HepG2 (cell line): Measurements from ENCODE around the gene ACACA. TPM values are rescaled to one million over a fixed set of nuclear protein-coding genes. Genes with fewer than 3 reads are reported as not detected.

Experiments
- CHD4 ChIP-seq: fragments of 200-600 bp; sonication (generic); IDR thresholded peaks from 2 replicates; pipeline ENCODE4 v1.7.0; 2017; ENCODE audit warnings: mild to moderate bottlenecking, low read length, borderline replicate concordance
- CTCF ChIP-seq: sonication (generic); formaldehyde crosslinking; IDR thresholded peaks from 2 replicates; pipeline ENCODE4 v1.5.0; 2020; ENCODE audit warnings: mild to moderate bottlenecking, missing genetic modification reagents, moderate library complexity
- ELF4 ChIP-seq: sonication (generic); formaldehyde crosslinking; IDR thresholded peaks from 2 replicates; pipeline ENCODE4 v1.5.0; 2020; ENCODE audit warnings: missing genetic modification reagents, mild to moderate bottlenecking, moderate library complexity, borderline replicate concordance
- FOSL2 ChIP-seq: sonication (generic); formaldehyde crosslinking; IDR thresholded peaks from 2 replicates; pipeline ENCODE4 v1.4.0; 2020; ENCODE audit warnings: missing genetic modification reagents
- FOXA1 ChIP-seq, 2 experiments: fragments of 450-650 bp in 1 of 2; sonication (generic) in 1 of 2; formaldehyde crosslinking in 1 of 2; IDR thresholded peaks; 2 replicates each; pipeline versions ENCODE4 v1.4.0 to v1.6.1; 2016 to 2020; ENCODE audit warnings: missing genetic modification reagents in 1 of 2
- FOXP4 ChIP-seq: sonication (generic); formaldehyde crosslinking; IDR thresholded peaks from 2 replicates; pipeline ENCODE4 v1.4.0; 2020; ENCODE audit warnings: missing genetic modification reagents
- GATAD1 ChIP-seq: IDR thresholded peaks from 2 replicates; pipeline ENCODE4 v1.6.1; 2016; ENCODE audit warnings: missing genetic modification reagents, missing compliant biosample characterization
- GATAD2A ChIP-seq: IDR thresholded peaks from 2 replicates; pipeline ENCODE4 v1.6.1; 2016
- HMGA1 ChIP-seq: sonication (generic); formaldehyde crosslinking; conservative IDR thresholded peaks from 2 replicates; pipeline ENCODE4 v1.4.0; 2020; ENCODE audit warnings: missing genetic modification reagents
- SAP130 ChIP-seq: IDR thresholded peaks from 2 replicates; pipeline ENCODE4 v1.6.1; 2016; ENCODE audit warnings: low read depth
- SIX1 ChIP-seq: sonication (generic); formaldehyde crosslinking; IDR thresholded peaks from 2 replicates; pipeline ENCODE4 v1.4.0; 2020; ENCODE audit warnings: missing genetic modification reagents, borderline replicate concordance
- TFAP4 ChIP-seq: sonication (generic); IDR thresholded peaks from 2 replicates; pipeline ENCODE4 v1.6.1; 2016; ENCODE audit warnings: low read depth, borderline replicate concordance
- XRCC5 ChIP-seq: fragments of 200-400 bp; formaldehyde crosslinking; optimal IDR thresholded peaks from 2 replicates; pipeline ENCODE3; 2017; ENCODE audit warnings: mild to moderate bottlenecking, low read length
- ZBTB33 ChIP-seq: sonication (generic); formaldehyde crosslinking; IDR thresholded peaks from 2 replicates; pipeline ENCODE4 v1.4.0; 2020; ENCODE audit warnings: missing genetic modification reagents
- ZEB1 ChIP-seq: IDR thresholded peaks from 2 replicates; pipeline ENCODE4 v1.6.1; 2012; ENCODE audit warnings: mild to moderate bottlenecking, low read depth, inconsistent platforms; ENCODE audit not compliant: insufficient replicate concordance
- ZNF605 ChIP-seq: sonication (generic); formaldehyde crosslinking; IDR thresholded peaks from 2 replicates; pipeline ENCODE4 v1.8.0; 2022; ENCODE audit warnings: mild to moderate bottlenecking, missing genetic modification reagents
- ZNF614 ChIP-seq: IDR thresholded peaks from 2 replicates; pipeline ENCODE4 v1.6.1; 2018; ENCODE audit warnings: missing biosample characterization, missing genetic modification reagents, inconsistent platforms, borderline replicate concordance
- ZSCAN31 ChIP-seq: sonication (generic); formaldehyde crosslinking; IDR thresholded peaks from 2 replicates; pipeline ENCODE4 v1.5.0; 2020; ENCODE audit warnings: low read depth, mild to moderate bottlenecking, missing genetic modification reagents
- polyA plus RNA-seq, 8 experiments: library from polyadenylated mRNA; depleted of rRNA in 3 of 8; stranded (reverse) in 7 of 8; unstranded in 1 of 8; fragments of >200 nt; fragmentation: Illumina TruSeq in 4 of 8; extraction: Trizol in 4 of 8; gene quantifications; 2 replicates each; pipeline versions ENCODE4 v1.2.1 to v1.2.3, GENCODE V29; 2011 to 2016; ENCODE audit warnings: low read depth in 4 of 8, missing spikeins in 1 of 8, mixed read lengths in 1 of 8; ENCODE audit not compliant: insufficient read depth in 1 of 8
- total RNA-seq, 5 experiments: library from RNA; depleted of rRNA; stranded (reverse); fragments of >200 nt; fragmentation: Illumina TruSeq; extraction: Trizol; gene quantifications; 2 replicates each; pipeline ENCODE4 v1.2.3, GENCODE V29; 2016; ENCODE audit warnings: low read depth in 1 of 5
- TF ChIP-seq, protein P1 (sequence below): sonication (generic); formaldehyde crosslinking; IDR thresholded peaks from 2 replicates; pipeline ENCODE4 v1.5.1; 2020; ENCODE audit warnings: mild to moderate bottlenecking, missing genetic modification reagents, borderline replicate concordance
- TF ChIP-seq, protein P2 (sequence below): sonication (generic); formaldehyde crosslinking; IDR thresholded peaks from 2 replicates; pipeline ENCODE4 v1.4.0; 2020; ENCODE audit warnings: low read depth, mild to moderate bottlenecking, missing genetic modification reagents

ACACA gene
- total and polyA plus RNA-seq, 2 of the 13 experiments (the other 11 are each of a cell fraction or from before 2014, with no cell fraction given), result 39.2 to 47.2 TPM

- no peak for TF ChIP-seq FOXA1 (IDR thresholded peaks at IDR 0.05)
- 0 out of 2 replicates have a peak, but pooled peaks have one; percentile 26 for TF ChIP-seq FOXA1 (CRISPR knock-in tag; IDR thresholded peaks at IDR 0.05)
- TF ChIP-seq XRCC5, result peak; percentile 26
- TF ChIP-seq FOXP4, result 0 out of 2 replicates have a peak, but pooled peaks have one; percentile 19
- TF ChIP-seq ZSCAN31, result no peak
- peak; percentile 80 for TF ChIP-seq ZBTB33 (CRISPR knock-in tag)
- TF ChIP-seq, protein P1, sequence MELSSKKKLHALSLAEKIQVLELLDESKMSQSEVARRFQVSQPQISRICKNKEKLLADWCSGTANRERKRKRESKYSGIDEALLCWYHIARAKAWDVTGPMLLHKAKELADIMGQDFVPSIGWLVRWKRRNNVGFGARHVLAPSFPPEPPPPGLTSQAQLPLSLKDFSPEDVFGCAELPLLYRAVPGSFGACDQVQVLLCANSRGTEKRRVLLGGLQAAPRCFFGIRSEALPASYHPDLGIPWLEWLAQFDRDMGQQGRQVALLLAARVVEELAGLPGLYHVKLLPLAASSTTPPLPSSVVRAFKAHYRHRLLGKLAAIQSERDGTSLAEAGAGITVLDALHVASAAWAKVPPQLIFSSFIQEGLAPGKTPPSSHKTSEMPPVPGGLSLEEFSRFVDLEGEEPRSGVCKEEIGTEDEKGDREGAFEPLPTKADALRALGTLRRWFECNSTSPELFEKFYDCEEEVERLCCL (CRISPR knock-in tag), result no peak
- no peak for TF ChIP-seq ELF4 (CRISPR knock-in tag)
- TF ChIP-seq FOSL2 (CRISPR knock-in tag), result peak; percentile 40
- peak; percentile 52 for TF ChIP-seq GATAD2A (CRISPR knock-in tag)
- peak; percentile 40; the same call in 1 of the 2 replicates for TF ChIP-seq SAP130 (CRISPR knock-in tag)
- TF ChIP-seq CTCF (CRISPR knock-in tag), result peak; percentile 97
- no peak for TF ChIP-seq HMGA1 (CRISPR knock-in tag)
- peak; percentile 28; the same call in 1 of the 2 replicates for TF ChIP-seq SIX1 (CRISPR knock-in tag)
- no peak for TF ChIP-seq TFAP4
- peak; percentile 26; the same call in 1 of the 2 replicates for TF ChIP-seq ZNF605 (CRISPR knock-in tag)
- TF ChIP-seq, protein P2, sequence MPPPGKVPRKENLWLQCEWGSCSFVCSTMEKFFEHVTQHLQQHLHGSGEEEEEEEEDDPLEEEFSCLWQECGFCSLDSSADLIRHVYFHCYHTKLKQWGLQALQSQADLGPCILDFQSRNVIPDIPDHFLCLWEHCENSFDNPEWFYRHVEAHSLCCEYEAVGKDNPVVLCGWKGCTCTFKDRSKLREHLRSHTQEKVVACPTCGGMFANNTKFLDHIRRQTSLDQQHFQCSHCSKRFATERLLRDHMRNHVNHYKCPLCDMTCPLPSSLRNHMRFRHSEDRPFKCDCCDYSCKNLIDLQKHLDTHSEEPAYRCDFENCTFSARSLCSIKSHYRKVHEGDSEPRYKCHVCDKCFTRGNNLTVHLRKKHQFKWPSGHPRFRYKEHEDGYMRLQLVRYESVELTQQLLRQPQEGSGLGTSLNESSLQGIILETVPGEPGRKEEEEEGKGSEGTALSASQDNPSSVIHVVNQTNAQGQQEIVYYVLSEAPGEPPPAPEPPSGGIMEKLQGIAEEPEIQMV, result no peak
- TF ChIP-seq GATAD1 (CRISPR knock-in tag), result peak; percentile 30; the same call in 1 of the 2 replicates
- no peak for TF ChIP-seq CHD4
- no peak for TF ChIP-seq ZEB1
- TF ChIP-seq ZNF614 (CRISPR knock-in tag), result peak; percentile 59; the same call in 1 of the 2 replicates
These were observed 33.0 kb downstream of the ACACA start (continued) for GRCh38 chr17:37373530-37374159.
